Measurements from ENCODE around the gene IGF1R.

The IGF1R gene

GRCh38 chr15:98926236-98926635 lies 277.9 kb downstream of the IGF1R start:
- no CpG with 5 or more reads among the region's 1 CpG for WGBS (ENCODE audit: insufficient coverage, insufficient read length)
- Histone ChIP-seq H3K9me3 (ENCODE audit: control insufficient read depth, insufficient read depth, low read length) (no peaks in the 10 kb centered on the region), H3K27ac (ENCODE audit: low read length) (no peak overlapping the region), H3K4me1 (ENCODE audit: control insufficient read depth, insufficient read depth, low read length) (no peaks in the 10 kb centered on the region), H3K27me3 (ENCODE audit: control insufficient read depth, insufficient read depth, low read length) (no peaks in the 10 kb centered on the region), H3K36me3 (ENCODE audit: control insufficient read depth, insufficient read depth, low read length) (peaks cover 28% of the 10 kb centered on the region), H3K4me3 (ENCODE audit: low read length) (no peak overlapping the region)
- DNase-seq (ENCODE audit: low read depth, low spot score) = no peak

GRCh38 chr15:98927022-98927421 lies 278.7 kb downstream of the IGF1R start:
- H3K27me3 ChIP-seq (ENCODE audit: control insufficient read depth, insufficient read depth, low read length) = no peaks in the 10 kb centered on the region
- no peaks in the 10 kb centered on the region for H3K4me1 ChIP-seq (ENCODE audit: control insufficient read depth, insufficient read depth, low read length)
- no peak overlapping the region for H3K27ac ChIP-seq (ENCODE audit: low read length)
- H3K9me3 ChIP-seq (ENCODE audit: control insufficient read depth, insufficient read depth, low read length) = no peaks in the 10 kb centered on the region
- peaks cover 27% of the 10 kb centered on the region for H3K36me3 ChIP-seq (ENCODE audit: control insufficient read depth, insufficient read depth, low read length)
- no peak for DNase-seq (ENCODE audit: low read depth, low spot score)
- H3K4me3 ChIP-seq (ENCODE audit: low read length) = no peak overlapping the region
- WGBS (ENCODE audit: insufficient coverage, insufficient read length) = no CpG with 5 or more reads among the region's 3 CpGs

- no CpG with 5 or more reads among the region's 2 CpGs for WGBS (ENCODE audit: insufficient coverage, insufficient read length)
- H3K36me3 ChIP-seq (ENCODE audit: control insufficient read depth, insufficient read depth, low read length) = peaks cover 17% of the 10 kb centered on the region
- H3K4me3 ChIP-seq (ENCODE audit: low read length) = no peak overlapping the region
- H3K27me3 ChIP-seq (ENCODE audit: control insufficient read depth, insufficient read depth, low read length) = no peaks in the 10 kb centered on the region
- H3K4me1 ChIP-seq (ENCODE audit: control insufficient read depth, insufficient read depth, low read length) = no peaks in the 10 kb centered on the region
- DNase-seq (ENCODE audit: low read depth, low spot score) = no peak
- H3K27ac ChIP-seq (ENCODE audit: low read length) = no peak overlapping the region
- no peaks in the 10 kb centered on the region for H3K9me3 ChIP-seq (ENCODE audit: control insufficient read depth, insufficient read depth, low read length)
Observed at GRCh38 chr15:98927996-98928395, 279.7 kb downstream of the IGF1R start.

GRCh38 chr15:98930576-98930975 lies 282.2 kb downstream of the IGF1R start:
- WGBS (ENCODE audit: insufficient coverage, insufficient read length) = no CpG with 5 or more reads among the region's 4 CpGs
- H3K4me1 ChIP-seq (ENCODE audit: control insufficient read depth, insufficient read depth, low read length) = no peaks in the 10 kb centered on the region
- H3K27me3 ChIP-seq (ENCODE audit: control insufficient read depth, insufficient read depth, low read length) = no peaks in the 10 kb centered on the region
- no peaks in the 10 kb centered on the region for H3K9me3 ChIP-seq (ENCODE audit: control insufficient read depth, insufficient read depth, low read length)
- DNase-seq (ENCODE audit: low read depth, low spot score) = no peak
- peaks cover 6% of the 10 kb centered on the region for H3K36me3 ChIP-seq (ENCODE audit: control insufficient read depth, insufficient read depth, low read length)
- no peak overlapping the region for H3K4me3 ChIP-seq (ENCODE audit: low read length)
- H3K27ac ChIP-seq (ENCODE audit: low read length) = no peak overlapping the region

- WGBS (ENCODE audit: insufficient coverage, insufficient read length) = no CpG with 5 or more reads among the region's 4 CpGs
- Histone ChIP-seq H3K27me3 (ENCODE audit: control insufficient read depth, insufficient read depth, low read length) (no peaks in the 10 kb centered on the region), H3K4me3 (ENCODE audit: low read length) (no peak overlapping the region), H3K36me3 (ENCODE audit: control insufficient read depth, insufficient read depth, low read length) (peaks cover 7% of the 10 kb centered on the region), H3K4me1 (ENCODE audit: control insufficient read depth, insufficient read depth, low read length) (no peaks in the 10 kb centered on the region), H3K27ac (ENCODE audit: low read length) (no peak overlapping the region), H3K9me3 (ENCODE audit: control insufficient read depth, insufficient read depth, low read length) (no peaks in the 10 kb centered on the region)
- DNase-seq (ENCODE audit: low read depth, low spot score) = no peak
Observed at GRCh38 chr15:98931004-98931403, 282.7 kb downstream of the IGF1R start.

GRCh38 chr15:98933406-98933805 lies 285.1 kb downstream of the IGF1R start:
- H3K36me3 ChIP-seq (ENCODE audit: control insufficient read depth, insufficient read depth, low read length) = peaks cover 9% of the 10 kb centered on the region
- no peaks in the 10 kb centered on the region for H3K4me1 ChIP-seq (ENCODE audit: control insufficient read depth, insufficient read depth, low read length)
- no CpG with 5 or more reads among the region's 9 CpGs for WGBS (ENCODE audit: insufficient coverage, insufficient read length)
- no peak for DNase-seq (ENCODE audit: low read depth, low spot score)
- no peaks in the 10 kb centered on the region for H3K9me3 ChIP-seq (ENCODE audit: control insufficient read depth, insufficient read depth, low read length)
- H3K4me3 ChIP-seq (ENCODE audit: low read length) = no peak overlapping the region
- no peak overlapping the region for H3K27ac ChIP-seq (ENCODE audit: low read length)
- no peaks in the 10 kb centered on the region for H3K27me3 ChIP-seq (ENCODE audit: control insufficient read depth, insufficient read depth, low read length)

- Histone ChIP-seq H3K27ac (ENCODE audit: low read length) (no peak overlapping the region), H3K4me3 (ENCODE audit: low read length) (no peak overlapping the region), H3K9me3 (ENCODE audit: control insufficient read depth, insufficient read depth, low read length) (no peaks in the 10 kb centered on the region), H3K36me3 (ENCODE audit: control insufficient read depth, insufficient read depth, low read length) (peaks cover 21% of the 10 kb centered on the region), H3K27me3 (ENCODE audit: control insufficient read depth, insufficient read depth, low read length) (no peaks in the 10 kb centered on the region), H3K4me1 (ENCODE audit: control insufficient read depth, insufficient read depth, low read length) (no peaks in the 10 kb centered on the region)
- WGBS (ENCODE audit: insufficient coverage, insufficient read length) = no CpG with 5 or more reads among the region's 12 CpGs
- DNase-seq (ENCODE audit: low read depth, low spot score) = no peak
Observed at GRCh38 chr15:98935736-98936135, 287.4 kb downstream of the IGF1R start.

- Histone ChIP-seq H3K36me3 (ENCODE audit: control insufficient read depth, insufficient read depth, low read length) (peaks cover 25% of the 10 kb centered on the region), H3K4me3 (ENCODE audit: low read length) (no peak overlapping the region), H3K27ac (ENCODE audit: low read length) (no peak overlapping the region), H3K9me3 (ENCODE audit: control insufficient read depth, insufficient read depth, low read length) (no peaks in the 10 kb centered on the region), H3K4me1 (ENCODE audit: control insufficient read depth, insufficient read depth, low read length) (no peaks in the 10 kb centered on the region), H3K27me3 (ENCODE audit: control insufficient read depth, insufficient read depth, low read length) (no peaks in the 10 kb centered on the region)
- no peak for DNase-seq (ENCODE audit: low read depth, low spot score)
- no CpG with 5 or more reads among the region's 7 CpGs for WGBS (ENCODE audit: insufficient coverage, insufficient read length)
Observed at GRCh38 chr15:98937413-98938104, 289.2 kb downstream of the IGF1R start.

- no peaks in the 10 kb centered on the region for H3K4me1 ChIP-seq (ENCODE audit: control insufficient read depth, insufficient read depth, low read length)
- peaks cover 28% of the 10 kb centered on the region for H3K36me3 ChIP-seq (ENCODE audit: control insufficient read depth, insufficient read depth, low read length)
- H3K4me3 ChIP-seq (ENCODE audit: low read length) = no peak overlapping the region
- no peaks in the 10 kb centered on the region for H3K9me3 ChIP-seq (ENCODE audit: control insufficient read depth, insufficient read depth, low read length)
- no CpG with 5 or more reads among the region's 4 CpGs for WGBS (ENCODE audit: insufficient coverage, insufficient read length)
- no peak for DNase-seq (ENCODE audit: low read depth, low spot score)
- no peaks in the 10 kb centered on the region for H3K27me3 ChIP-seq (ENCODE audit: control insufficient read depth, insufficient read depth, low read length)
- H3K27ac ChIP-seq (ENCODE audit: low read length) = no peak overlapping the region
Observed at GRCh38 chr15:98938105-98938417, 289.7 kb downstream of the IGF1R start.

GRCh38 chr15:98938799-98939198 lies 290.5 kb downstream of the IGF1R start:
- no CpG with 5 or more reads among the region's 5 CpGs for WGBS (ENCODE audit: insufficient coverage, insufficient read length)
- Histone ChIP-seq H3K9me3 (ENCODE audit: control insufficient read depth, insufficient read depth, low read length) (no peaks in the 10 kb centered on the region), H3K4me3 (ENCODE audit: low read length) (no peak overlapping the region), H3K27ac (ENCODE audit: low read length) (no peak overlapping the region), H3K36me3 (ENCODE audit: control insufficient read depth, insufficient read depth, low read length) (peaks cover 26% of the 10 kb centered on the region), H3K4me1 (ENCODE audit: control insufficient read depth, insufficient read depth, low read length) (no peaks in the 10 kb centered on the region), H3K27me3 (ENCODE audit: control insufficient read depth, insufficient read depth, low read length) (no peaks in the 10 kb centered on the region)
- DNase-seq (ENCODE audit: low read depth, low spot score) = no peak

GRCh38 chr15:98939311-98940080 lies 291.2 kb downstream of the IGF1R start:
- Histone ChIP-seq H3K4me3 (ENCODE audit: low read length) (no peak overlapping the region), H3K27ac (ENCODE audit: low read length) (no peak overlapping the region), H3K4me1 (ENCODE audit: control insufficient read depth, insufficient read depth, low read length) (no peaks in the 10 kb centered on the region), H3K36me3 (ENCODE audit: control insufficient read depth, insufficient read depth, low read length) (peaks cover 26% of the 10 kb centered on the region), H3K27me3 (ENCODE audit: control insufficient read depth, insufficient read depth, low read length) (no peaks in the 10 kb centered on the region), H3K9me3 (ENCODE audit: control insufficient read depth, insufficient read depth, low read length) (no peaks in the 10 kb centered on the region)
- no peak for DNase-seq (ENCODE audit: low read depth, low spot score)
- WGBS (ENCODE audit: insufficient coverage, insufficient read length) = no CpG with 5 or more reads among the region's 13 CpGs
